Activated gamma-delta T cell (primary cell): ENCODE measurements around the gene LDAH.
"Not testable (repeated sequence)": the region's sequence is repeated elsewhere in the genome, so short reads cannot be mapped to it uniquely, and the experiment has no call there.

Source experiments
- DNase-seq: peaks from one replicate; lab custom pipeline; 2025; lab: John Stamatoyannopoulos, UW

Gene LDAH

DNA sequence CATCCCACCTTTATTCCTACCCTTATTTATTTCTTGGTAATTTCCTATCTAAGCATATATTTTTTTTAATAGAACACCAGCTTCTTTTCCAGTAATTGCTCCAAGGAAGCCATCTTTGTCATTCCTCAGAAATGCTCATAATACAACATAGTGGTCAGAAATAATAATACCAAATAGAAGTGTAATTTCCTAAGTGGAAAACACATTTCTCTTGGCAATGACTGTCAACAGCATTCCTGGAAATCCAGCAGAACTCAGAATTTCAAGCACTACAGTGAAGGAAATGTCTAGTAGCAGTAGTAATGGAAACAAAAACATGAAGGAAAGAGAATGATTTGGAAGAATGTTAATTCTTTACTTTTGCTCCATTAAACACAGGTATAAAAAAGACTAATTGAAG, 99.4 kb downstream of the LDAH start:
- no peak for DNase-seq

DNA sequence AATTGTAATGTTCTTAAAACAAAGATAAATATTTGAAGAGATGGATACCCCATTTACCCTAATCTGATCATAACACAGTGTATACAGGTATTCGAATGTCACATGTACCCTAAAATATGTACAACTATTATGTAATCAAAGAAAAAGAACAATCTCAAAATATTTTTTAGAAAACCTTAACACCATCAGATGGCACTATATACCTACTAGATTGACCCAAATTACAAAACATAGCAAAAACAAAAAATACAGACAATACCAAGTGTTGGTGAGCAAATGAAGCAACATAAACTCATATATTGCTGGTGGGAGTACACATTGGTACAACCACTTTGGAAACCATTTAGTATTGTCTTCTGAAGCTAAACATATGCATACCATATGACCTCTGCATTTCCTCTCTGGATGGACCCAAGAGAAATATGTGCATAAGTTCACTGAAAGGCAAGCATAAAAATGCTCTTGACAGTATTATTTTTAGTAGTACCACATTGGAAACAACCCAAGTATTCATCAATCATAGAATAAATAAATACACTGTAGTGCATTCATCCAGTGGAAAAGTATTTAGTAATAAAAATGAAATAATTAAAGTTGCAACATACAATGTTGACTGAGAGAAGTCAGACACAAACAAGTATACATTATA, 100.2 kb downstream of the LDAH start:
- DNase-seq, result no peak

DNA sequence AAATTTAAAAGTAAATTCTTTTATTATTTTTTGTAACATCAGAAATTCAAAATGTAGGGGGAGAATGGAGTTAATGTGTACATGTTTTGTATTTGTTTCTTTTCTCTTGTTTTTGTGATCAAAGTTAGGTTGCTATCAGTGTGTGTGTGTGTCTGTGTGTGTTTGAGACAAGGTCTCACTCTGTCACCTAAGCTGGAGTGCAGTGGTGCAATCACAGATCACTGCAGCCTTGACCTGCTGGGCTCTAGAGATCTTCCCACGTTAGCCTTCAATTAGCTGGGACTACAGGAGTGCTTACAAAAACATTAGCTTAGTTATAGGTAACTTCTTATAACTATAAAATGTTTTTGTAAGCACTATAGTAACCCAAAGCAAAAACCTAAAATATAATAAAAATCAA, 105.3 kb downstream of the LDAH start:
- no peak for DNase-seq

DNA sequence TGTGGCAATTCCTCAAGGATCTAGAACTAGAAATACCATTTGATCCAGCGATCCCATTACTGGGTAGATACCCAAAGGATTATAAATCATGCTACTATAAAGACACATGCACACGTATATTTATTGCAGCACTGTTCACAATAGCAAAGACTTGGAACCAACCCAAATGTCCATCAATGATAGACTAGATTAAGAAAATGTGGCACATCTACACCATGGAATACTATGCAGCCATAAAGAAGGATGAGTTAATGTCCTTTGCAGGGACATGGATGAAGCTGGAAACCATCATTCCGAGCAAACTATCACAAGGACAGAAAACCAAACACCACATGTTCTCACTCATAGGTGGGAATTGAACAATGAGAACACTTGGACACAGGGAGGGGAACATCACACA, 106.7 kb downstream of the LDAH start:
- not testable (repeated sequence) for DNase-seq

DNA sequence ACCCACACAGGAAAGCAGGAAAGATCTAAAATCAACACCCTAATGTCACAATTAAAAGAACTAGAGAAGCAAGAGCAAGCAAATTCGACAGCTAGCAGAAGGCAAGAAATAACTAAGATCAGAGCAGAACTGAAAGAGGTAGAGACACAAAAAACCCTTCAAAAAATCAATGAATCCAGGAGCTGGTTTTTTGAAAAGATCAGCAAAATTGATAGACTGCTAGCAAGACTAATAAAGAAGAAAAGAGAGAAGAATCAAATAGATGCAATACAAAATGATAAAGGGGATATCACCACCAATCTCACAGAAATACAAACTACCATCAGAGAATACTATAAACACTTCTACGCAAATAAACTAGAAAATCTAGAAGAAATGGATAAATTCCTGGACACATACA, 108.5 kb downstream of the LDAH start:
- DNase-seq, result not testable (repeated sequence)

DNA sequence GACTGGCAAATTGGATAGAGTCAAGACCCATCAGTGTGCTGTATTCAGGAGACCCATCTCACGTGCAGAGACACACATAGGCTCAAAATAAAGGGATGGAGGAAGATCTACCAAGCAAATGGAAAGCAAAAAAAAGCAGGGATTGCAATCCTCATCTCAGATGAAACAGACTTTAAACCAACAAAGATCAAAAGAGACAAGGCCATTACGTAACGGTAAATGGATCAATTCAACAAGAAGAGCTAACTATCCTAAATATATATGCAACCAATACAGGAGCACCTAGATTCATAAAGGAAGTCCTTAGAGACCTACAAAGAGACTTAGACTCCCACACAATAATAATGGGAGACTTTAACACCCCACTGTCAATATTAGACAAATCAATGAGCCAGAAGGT, 109.3 kb downstream of the LDAH start:
- not testable (repeated sequence) for DNase-seq

DNA sequence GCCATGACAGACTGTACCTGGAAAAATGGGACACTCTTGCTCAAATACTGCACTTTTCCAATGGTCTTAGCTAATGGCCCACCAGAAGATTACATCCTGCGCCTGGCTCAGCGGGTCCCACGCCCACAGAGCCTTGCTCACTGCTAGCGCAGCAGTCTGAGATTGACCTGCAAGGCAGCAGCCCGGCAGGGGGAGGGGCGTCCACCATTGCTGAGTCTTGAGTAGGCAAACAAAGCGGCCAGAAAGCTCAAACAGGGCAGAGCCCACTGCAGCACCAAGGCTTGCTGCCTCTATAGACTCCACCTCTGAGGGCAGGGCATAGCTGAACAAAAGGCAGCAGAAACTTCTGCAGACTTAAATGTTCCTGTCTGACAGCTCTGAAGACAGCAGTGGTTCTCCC, 111.3 kb downstream of the LDAH start:
- DNase-seq, result not testable (repeated sequence)

DNA sequence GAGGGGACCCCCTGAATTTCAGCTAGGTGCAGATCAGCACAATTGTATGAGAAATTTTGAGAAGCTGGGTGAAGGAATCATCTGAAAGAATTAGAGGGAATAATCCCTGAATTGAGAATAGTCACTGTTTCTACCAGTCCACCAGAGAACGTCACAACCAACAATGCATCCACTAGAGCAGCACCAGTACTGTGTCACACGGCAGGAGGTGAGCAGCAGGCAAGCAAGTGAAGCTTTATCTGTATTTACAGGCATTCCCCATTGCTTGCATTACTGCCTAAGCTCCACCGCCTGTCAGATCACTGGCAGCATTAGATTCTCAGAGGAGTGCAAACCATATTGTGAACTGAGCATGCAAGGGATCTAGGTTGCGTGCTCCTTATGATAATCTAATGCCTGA, 115.3 kb downstream of the LDAH start:
- no peak for DNase-seq

DNA sequence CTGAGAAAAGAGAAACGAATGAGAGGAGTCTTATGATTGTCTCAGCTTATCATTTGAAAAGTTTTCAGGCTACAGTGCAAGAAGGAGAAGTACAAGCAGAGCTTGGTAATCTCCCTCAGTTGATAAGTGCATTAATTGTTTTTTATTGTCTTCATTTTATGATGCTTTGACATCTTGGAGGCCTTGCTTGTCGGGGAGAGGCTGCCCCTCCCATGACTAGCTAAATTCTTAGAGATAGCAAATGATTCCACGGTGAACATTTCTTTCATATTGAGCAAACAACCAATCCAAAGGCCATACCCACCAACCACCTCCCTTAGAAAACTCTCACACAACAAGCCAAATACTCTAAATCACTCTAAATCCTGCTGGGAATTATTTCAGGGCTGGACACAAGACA, 116.1 kb downstream of the LDAH start:
- no peak for DNase-seq

DNA sequence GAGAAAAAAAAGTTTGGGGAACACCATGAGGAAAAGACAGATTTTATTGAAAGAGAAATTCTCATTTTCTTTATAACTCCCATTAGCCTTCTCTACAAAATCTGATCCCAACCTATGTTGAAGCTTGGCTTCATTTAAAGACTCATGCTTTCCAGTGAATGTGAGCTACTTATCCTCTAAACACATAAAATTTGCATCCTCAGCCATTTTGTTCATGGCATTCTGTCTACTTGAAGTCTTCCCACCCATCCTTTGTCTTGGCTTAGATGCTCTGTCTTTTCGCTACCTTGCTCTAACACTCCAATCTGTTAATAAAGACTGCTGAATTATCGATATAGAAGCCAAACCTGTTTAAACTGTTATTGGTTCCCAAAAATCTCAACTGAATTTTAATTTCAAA, 116.7 kb downstream of the LDAH start:
- DNase-seq, result no peak

DNA sequence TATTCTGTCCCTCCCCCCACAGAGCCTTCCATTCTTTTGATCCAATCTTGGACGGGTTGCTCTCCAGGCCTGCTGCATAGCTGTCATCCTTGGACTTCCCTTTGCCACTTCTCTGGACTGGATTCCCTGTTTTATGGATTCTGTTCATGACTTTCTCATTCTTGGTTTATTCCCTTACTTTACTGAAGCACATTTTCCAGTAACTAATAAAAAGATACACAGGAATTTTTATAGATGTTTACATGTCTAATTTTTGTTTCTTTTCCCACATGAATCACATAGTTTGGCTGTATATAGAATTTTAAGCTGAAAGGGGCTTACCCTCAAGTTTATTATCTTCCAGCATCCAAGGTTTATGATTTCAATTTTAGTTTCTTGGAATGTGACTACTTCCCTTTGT, 118.0 kb downstream of the LDAH start:
- DNase-seq, result no peak

DNA sequence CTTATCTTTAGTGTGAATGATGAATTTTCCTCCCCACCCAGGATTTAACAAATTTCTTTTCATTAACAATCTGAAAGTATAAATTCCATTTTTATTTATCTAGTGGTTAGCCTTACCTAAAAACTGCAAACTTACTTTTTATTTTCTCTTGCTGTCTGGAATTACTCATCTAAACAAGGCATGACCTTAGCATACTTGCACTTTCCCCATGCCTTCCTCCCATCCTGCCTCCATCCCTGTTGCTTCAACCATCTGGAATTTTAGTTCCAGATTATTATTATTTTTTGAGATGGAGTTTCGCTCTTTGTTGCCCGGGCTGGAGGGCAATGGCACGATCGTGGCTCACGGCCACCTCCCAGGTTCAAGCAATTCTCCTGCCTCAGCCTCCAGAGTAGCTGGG, 120.3 kb downstream of the LDAH start:
- no peak for DNase-seq

DNA sequence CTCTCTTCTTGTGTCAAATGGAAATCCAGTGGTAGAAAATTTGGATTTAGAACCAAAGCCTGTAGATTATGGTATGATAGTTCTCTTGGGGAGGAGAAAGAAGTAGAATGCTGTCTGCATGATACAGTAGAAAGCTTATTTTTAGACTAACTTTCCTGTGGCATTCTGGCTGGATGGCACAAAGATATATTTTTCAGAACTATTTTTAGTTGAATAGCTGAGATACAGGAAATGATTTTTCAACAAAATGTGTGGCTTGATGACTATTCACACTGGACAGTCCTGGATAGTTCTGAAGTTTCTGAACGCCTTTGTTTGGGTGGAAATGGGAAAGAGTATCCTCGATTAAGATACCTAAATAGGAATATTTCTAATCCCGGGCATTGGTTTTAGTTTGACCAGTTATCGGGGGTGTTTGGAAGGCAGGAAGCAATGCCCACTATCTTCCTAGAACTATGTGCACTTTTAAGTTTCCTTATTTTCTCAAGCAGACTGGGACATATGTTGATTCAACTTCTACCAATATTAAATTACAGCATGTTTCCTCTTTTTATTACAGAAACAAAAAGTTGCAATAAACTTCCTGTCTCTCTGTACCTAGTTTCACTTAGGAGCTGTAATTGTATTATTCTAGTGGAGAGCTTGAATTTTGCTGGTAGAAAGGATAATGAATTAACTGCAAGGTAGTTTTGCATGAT, 123.8 kb downstream of the LDAH start:
- DNase-seq, result no peak

DNA sequence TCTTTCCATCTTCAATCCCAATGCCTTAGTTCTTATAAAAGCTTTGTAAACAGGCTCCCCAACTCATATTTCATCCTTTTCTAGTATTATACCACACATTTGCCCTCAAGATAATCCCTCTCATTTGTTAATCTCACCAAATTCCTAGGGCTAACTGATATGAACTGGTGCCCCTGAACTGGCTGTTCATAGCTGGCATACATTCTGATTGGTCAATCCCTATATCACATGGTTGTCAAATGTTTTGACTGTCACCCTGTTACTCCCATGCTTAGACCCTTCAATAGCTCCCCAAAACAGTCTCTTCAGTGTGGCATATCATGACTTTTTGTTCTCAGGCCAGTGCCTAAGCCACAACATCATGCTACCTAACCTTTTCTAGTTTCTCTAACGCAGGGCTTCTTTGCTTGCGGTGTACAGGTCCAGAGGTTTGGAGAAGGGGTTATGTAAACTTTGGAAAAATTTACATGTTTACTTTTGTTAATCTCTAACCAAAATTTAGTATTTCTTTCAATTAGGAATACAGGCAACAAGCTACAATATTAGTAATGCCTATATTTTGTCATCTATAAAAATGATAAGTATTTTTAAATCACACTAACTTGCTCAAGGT, 125.5 kb downstream of the LDAH start:
- no peak for DNase-seq

DNA sequence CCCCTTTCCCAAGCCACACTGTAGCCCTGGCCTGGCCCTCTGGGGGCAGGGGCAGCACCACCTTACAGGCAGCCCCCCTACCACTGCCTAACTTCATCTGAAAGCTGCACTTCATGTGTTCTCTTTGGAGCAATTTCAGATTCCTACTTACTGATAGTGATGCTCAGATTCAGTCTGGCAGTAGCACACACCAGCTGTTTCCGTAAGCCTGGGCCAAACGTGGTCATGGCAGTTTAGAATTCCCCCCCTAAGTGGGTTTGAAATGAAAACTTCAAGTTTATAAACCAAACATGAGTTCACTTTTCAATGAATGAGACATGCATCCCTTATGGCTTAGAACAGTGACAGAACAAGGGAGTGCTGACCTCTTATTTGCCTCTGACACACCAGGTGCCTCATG, 126.5 kb downstream of the LDAH start:
- no peak for DNase-seq

DNA sequence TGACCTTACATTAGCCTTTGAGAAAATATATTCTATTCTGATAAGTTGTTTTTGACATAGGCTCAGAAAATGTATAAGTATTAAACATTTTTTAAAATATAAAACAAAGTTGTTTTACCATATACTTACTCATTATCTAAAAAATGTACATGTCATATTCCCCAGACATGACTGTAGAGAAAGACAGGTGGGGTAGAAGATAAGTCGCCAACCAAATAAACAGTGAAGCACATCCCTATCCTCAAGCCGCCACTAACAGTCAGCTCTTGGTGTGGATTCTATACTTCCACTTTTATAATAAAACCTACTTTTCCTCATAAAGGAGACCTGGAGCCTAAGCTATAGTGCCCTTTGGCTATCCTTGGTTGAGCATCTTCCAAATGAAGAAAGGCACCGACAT, 129.6 kb downstream of the LDAH start:
- no peak for DNase-seq

DNA sequence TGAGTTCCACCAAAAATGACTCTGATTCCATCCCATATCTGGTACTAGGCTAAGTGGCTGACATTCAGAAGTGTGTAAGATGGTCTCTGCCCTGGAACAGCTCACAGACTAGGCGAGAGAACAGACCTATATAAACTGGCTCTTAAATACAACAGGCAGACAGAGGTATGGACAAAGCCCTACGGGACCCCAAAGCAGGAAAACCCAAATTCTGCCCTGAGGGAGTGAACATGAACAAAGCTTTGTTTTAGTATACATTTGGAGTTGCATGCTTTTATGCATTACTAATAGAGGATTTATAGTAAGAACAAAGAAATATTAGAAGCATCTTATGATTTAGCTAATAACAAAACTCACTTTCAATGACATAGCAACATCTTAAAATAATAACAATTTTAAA, 130.8 kb downstream of the LDAH start:
- no peak for DNase-seq

DNA sequence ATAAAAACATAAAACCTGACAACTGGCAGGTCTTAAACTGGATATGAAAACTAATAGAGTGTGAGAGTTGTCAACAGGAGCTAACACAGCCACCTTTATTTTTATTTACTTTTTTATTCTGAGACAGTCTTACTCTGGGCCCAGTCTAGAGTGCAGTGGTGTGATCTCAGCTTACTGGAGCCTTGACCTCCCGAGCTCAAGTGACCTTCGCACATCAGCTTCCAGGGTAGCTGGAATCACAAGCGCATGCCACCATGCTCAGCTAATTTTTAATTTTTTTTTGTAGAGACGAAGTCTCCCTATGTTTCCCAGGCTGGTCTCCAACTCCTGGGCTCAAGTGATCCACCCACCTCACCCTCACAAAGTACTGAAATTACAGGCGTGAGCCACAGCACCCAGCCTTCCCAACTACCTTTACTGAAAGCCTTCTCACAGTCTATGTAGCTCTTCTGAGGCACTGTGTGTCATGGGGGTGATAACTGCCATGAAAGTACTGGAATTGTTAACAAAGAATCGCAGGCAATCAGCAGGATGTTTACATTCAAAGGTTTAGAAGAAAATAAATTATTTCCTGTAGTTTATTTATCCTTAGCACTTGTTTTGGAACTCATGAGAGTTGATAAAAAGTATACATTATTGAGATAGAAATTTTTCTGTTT, 131.7 kb downstream of the LDAH start:
- no peak for DNase-seq

DNA sequence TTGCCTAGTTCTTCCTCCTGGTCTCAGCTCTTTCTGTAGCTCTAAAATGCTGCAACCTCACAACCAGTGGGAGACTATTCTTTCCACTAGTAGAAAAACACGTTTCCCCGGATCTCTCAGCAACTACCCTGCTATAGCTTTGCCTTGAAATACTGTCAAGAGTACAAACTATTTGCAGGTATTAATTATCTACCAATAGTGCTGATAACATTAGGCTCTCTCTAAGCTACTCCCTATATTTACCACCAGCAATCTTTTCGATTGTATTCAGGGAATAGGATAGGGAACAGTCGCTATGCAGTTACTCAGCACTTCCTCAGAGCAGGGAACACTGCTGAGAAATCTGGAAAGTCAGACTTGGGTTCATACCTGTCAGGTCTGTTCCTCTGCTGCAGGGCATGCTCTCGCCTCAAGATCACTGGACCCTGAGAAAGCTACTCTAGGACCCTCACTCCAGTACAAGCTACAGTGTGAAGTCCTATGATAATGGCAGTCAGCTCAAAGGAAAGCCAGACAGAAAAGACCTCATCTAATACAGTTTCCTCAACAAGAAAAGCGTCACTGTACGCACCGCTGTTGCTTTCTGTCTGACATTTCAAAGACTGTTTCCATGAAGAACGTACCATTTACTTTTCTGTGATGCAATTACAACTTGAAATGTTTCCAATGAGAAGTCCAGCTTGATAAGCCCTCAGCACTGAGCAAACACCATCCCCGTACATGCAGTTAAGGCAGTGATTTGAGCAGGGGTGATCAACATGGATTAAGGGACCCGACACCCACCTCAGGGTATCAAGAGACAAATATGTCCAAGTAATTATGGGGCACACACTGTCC, 133.3 kb downstream of the LDAH start:
- no peak for DNase-seq

DNA sequence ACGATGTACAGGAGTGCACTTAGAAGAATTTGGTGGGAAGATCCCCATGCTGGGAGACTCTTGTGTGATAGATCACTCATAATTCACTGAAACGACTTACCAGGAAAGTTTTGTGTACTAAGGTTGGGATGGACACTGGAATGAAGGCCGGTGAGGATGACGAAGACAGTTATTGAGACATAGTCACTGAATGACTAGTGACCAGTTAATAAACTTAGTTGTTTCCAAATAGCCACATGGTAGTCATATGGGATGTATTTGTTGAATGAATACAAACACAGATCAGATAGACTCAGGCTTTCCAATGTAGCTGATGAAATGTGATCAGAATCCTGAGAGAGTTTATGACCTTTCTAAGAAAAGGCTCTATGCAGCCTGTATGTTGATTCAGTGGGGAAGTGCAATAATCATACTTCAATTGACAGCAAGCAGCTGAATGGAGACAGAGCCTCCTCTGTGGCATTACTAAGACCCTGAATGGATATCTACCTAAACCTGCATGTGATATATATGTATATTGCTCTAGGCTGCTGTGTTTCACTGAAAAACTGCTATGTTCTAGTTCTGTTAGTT, 135.6 kb downstream of the LDAH start:
- DNase-seq, result no peak

DNA sequence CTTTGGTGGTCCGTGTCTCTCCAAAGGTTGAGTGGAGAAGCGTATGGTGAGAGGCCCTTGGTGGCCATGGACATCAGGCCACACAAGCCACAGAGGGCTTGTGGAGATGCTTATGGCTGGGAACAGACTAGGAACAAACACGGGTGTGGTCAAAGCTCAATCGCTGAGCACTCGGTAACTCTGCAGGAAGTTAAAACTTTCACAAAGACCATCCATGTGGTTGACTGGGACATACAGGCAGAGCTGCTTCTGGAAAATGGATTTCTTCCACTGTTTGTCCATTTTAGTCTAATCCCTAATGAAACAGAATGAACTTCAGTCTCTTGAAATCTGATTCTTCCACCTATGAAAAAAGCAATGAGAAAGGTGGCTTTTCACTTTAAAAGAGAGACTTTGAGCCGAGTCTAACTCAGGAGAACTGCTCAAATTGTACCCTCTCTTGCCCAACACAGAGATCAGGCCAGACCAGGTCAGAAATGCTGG, 138.3 kb downstream of the LDAH start:
- no peak for DNase-seq
